ENCODE data around the gene OCIAD2.
"Not testable (repeated sequence)": the region's sequence is repeated elsewhere in the genome, so short reads cannot be mapped to it uniquely, and the experiment has no call there.

OCIAD2 gene

GRCh38 chr4:48854982-48855381, 51.6 kb downstream of the OCIAD2 start:
- no peak for FAIRE-seq
- DNase-seq (ENCODE audit: insufficient read length, low spot score): no peak

- DNase-seq (ENCODE audit: insufficient read length, low spot score): no peak
- no peak for FAIRE-seq
Measured at GRCh38 chr4:48854395-48854683, 52.2 kb downstream of the OCIAD2 start.

- DNase-seq (ENCODE audit: insufficient read length, low spot score) (no peak), FAIRE-seq (no peak)
Measured at GRCh38 chr4:48853604-48854394, 52.8 kb downstream of the OCIAD2 start.

- FAIRE-seq: no peak
- no peak for DNase-seq (ENCODE audit: insufficient read length, low spot score)
Measured at GRCh38 chr4:48851651-48852050, 54.9 kb downstream of the OCIAD2 start.

GRCh38 chr4:48848799-48849198, 57.8 kb downstream of the OCIAD2 start:
- not testable (repeated sequence) for FAIRE-seq; DNase-seq (ENCODE audit: insufficient read length, low spot score)

- DNase-seq (ENCODE audit: insufficient read length, low spot score): no peak
- no peak for FAIRE-seq
Measured at GRCh38 chr4:48844843-48845242, 61.7 kb downstream of the OCIAD2 start.

- DNase-seq (ENCODE audit: insufficient read length, low spot score): no peak
- FAIRE-seq: no peak
Measured at GRCh38 chr4:48841045-48841827, 65.3 kb downstream of the OCIAD2 start.

- DNase-seq (ENCODE audit: insufficient read length, low spot score) (no peak), FAIRE-seq (no peak)
Measured at GRCh38 chr4:48836658-48837057, 69.9 kb downstream of the OCIAD2 start.
